ENCODE results near the gene BMAL1. TPM values are rescaled to one million over a fixed set of nuclear protein-coding genes. Genes with fewer than 3 reads are reported as not detected.

The BMAL1 gene
- total and polyA plus RNA-seq, 10 donors: 6.5 to 58.4 (median 36.4) TPM

DNA sequence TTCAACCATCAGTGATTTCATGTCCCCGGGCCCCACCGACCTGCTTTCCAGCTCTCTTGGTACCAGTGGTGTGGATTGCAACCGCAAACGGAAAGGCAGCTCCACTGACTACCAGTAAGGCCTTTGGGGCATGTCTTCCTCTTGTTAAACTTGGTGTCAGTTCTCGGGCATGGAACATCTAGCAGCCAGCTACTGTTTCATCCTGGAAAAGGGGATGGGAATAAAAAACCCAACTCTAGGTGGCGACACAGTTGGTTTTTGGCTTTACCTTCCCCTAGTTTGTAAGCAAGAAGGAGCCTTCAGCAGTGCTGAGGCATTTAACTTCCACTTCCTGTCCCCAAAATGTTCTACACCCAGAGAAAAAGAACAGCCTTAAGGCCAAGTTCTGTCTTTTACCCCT lies 76.7 kb downstream of the BMAL1 start:
- Histone ChIP-seq H3K4me3 (no peak overlapping the region), H3K27ac (no peak overlapping the region), H3K4me1 (no peaks in the 10 kb centered on the region), H3K27me3 (replicated peaks in 1 of 7) (no peaks in the 10 kb centered on the region), H3K36me3 (peaks cover 0 to 100% (median 53%) of the 10 kb centered on the region in 6 donors), H3K9me3 (no peaks in the 10 kb centered on the region)
- no peak for DNase-seq
- 89 to 95% (median 92%) methylated on average over 6 of the region's 6 CpGs for WGBS, 5 donors
- TF ChIP-seq, protein P1, sequence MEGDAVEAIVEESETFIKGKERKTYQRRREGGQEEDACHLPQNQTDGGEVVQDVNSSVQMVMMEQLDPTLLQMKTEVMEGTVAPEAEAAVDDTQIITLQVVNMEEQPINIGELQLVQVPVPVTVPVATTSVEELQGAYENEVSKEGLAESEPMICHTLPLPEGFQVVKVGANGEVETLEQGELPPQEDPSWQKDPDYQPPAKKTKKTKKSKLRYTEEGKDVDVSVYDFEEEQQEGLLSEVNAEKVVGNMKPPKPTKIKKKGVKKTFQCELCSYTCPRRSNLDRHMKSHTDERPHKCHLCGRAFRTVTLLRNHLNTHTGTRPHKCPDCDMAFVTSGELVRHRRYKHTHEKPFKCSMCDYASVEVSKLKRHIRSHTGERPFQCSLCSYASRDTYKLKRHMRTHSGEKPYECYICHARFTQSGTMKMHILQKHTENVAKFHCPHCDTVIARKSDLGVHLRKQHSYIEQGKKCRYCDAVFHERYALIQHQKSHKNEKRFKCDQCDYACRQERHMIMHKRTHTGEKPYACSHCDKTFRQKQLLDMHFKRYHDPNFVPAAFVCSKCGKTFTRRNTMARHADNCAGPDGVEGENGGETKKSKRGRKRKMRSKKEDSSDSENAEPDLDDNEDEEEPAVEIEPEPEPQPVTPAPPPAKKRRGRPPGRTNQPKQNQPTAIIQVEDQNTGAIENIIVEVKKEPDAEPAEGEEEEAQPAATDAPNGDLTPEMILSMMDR (IDR thresholded peaks at IDR 0.05 in 8 of 11, conservative IDR thresholded peaks at IDR 0.05 in 3 of 11): no peak
- TF ChIP-seq POLR2AphosphoS5 (IDR thresholded peaks at IDR 0.05) (no peak), POLR2A (IDR thresholded peaks at IDR 0.05) (no peak)
- intact Hi-C loops (cut with DNase I; ENCODE audit: low total_unique reads): no loop called here

DNA sequence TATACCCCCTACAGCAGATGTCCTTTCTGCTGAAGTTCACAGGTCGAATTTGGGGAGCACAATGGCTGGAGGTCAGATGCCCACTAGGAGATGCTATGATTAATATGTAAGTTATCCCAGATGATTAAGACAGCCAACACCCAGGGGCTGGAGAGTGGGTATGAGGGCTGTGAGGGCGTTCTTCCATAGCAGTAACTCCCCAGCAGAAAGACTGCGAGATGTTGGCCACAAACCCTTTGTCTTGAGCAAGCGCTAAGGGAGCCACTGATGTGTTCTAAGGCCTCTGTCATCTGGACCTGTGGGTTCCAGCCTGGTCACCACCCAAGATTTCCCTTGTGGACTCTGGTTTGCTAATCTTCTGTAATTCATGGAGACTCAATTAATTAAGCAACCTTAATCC lies 77.6 kb downstream of the BMAL1 start:
- DNase-seq: no peak
- H3K27me3 ChIP-seq (replicated peaks in 1 of 7): no peaks in the 10 kb centered on the region
- H3K36me3 ChIP-seq: peaks cover 0 to 100% (median 59%) of the 10 kb centered on the region in 6 donors
- no peaks in the 10 kb centered on the region for H3K4me1 ChIP-seq
- intact Hi-C loops (cut with DNase I; ENCODE audit: low total_unique reads): no loop called here
- H3K27ac ChIP-seq: no peak overlapping the region
- no peak overlapping the region for H3K4me3 ChIP-seq
- no peak for TF ChIP-seq POLR2A (IDR thresholded peaks at IDR 0.05)
- no peak for TF ChIP-seq POLR2AphosphoS5 (IDR thresholded peaks at IDR 0.05)
- TF ChIP-seq, protein P1 (IDR thresholded peaks at IDR 0.05 in 8 of 11, conservative IDR thresholded peaks at IDR 0.05 in 3 of 11): no peak
- no peaks in the 10 kb centered on the region for H3K9me3 ChIP-seq
- 91 to 96% (median 96%) methylated on average over 4 of the region's 4 CpGs for WGBS, 5 donors

DNA sequence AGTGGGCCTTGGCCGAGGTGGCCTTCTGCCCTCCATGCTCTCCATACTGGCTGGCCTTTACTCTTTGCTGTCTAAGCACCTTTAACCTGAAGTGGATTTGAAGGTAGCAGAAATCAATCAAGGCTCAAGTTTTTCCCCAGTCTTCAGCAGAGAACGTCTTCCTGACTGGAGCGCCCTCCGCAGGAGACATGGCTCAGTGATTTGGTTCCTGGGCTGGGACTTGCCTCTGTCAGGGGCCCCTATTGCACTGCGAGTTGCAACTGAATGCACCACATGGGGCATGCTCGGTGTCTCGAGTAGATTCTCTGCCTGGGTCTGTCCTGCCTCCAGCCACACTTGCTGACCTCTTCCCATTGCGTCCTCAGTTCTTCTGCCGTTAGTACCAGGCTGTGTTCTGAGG lies 79.6 kb downstream of the BMAL1 start:
- H3K9me3 ChIP-seq: no peaks in the 10 kb centered on the region
- WGBS, 5 donors: 89 to 96% (median 93%) methylated on average over 9 of the region's 9 CpGs
- TF ChIP-seq POLR2AphosphoS5 (IDR thresholded peaks at IDR 0.05) (no peak), POLR2A (IDR thresholded peaks at IDR 0.05) (no peak)
- TF ChIP-seq, protein P1 (IDR thresholded peaks at IDR 0.05 in 8 of 11, conservative IDR thresholded peaks at IDR 0.05 in 3 of 11): no peak
- H3K4me3 ChIP-seq: no peak overlapping the region
- peaks cover 0 to 100% (median 75%) of the 10 kb centered on the region in 6 donors for H3K36me3 ChIP-seq
- intact Hi-C loops (cut with DNase I; ENCODE audit: low total_unique reads): no loop called here
- H3K27me3 ChIP-seq (replicated peaks in 1 of 7): no peaks in the 10 kb centered on the region
- no peaks in the 10 kb centered on the region for H3K4me1 ChIP-seq
- no peak overlapping the region for H3K27ac ChIP-seq
- DNase-seq: no peak

DNA sequence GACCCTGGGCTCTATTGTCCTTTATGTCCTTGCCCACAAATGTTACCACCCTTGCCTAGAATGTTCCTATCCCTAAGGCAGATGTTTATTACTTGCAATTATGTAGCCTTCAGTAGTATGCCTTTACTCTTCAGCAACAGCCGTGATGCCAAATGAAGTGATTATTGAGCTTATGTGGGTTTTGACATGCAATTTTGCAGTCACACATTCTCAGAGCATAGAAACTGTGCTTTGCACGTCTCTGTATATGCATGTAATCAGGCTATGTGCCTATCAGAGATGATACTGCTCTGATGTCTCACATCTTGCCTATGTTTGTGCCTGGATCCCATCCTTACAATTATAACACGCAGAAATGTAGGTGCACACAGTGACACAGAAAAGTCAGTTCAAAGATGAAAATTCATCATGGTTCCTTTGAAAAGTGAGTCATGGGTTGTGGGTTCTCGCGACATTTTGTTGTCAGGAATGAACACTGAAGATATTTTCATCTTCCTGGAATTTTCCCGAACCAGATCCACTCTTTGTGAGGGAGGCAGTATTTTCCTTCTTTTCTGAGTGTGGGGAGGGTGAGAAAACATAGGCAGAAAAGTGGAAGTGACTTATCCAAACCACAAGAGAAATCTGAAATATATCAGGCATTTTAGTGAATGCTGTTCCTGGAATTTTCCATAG lies 81.1 kb downstream of the BMAL1 start:
- Histone ChIP-seq H3K4me3 (no peak overlapping the region), H3K36me3 (peaks cover 0 to 100% (median 86%) of the 10 kb centered on the region in 6 donors), H3K4me1 (no peaks in the 10 kb centered on the region), H3K27ac (no peak overlapping the region), H3K27me3 (replicated peaks in 1 of 7) (no peaks in the 10 kb centered on the region), H3K9me3 (no peaks in the 10 kb centered on the region)
- no peak for TF ChIP-seq POLR2A (IDR thresholded peaks at IDR 0.05)
- TF ChIP-seq, protein P1 (IDR thresholded peaks at IDR 0.05 in 8 of 11, conservative IDR thresholded peaks at IDR 0.05 in 3 of 11): no peak
- no peak for DNase-seq
- intact Hi-C loops (cut with DNase I; ENCODE audit: low total_unique reads): no loop called here
- WGBS, 5 donors: 94 to 98% (median 94%) methylated on average over 6 of the region's 6 CpGs
